Measurements from ENCODE around the gene IGFBP2. TPM values are rescaled to one million over a fixed set of nuclear protein-coding genes. Genes with fewer than 3 reads are reported as not detected.

IGFBP2 gene
- polyA plus RNA-seq, 1 of the 3 experiments (the other 2 are of a cell fraction): 695 TPM

GRCh38 chr2:216688731-216689340 lies 55.6 kb downstream of the IGFBP2 start (continued):
- TF ChIP-seq YY1 (IDR thresholded peaks at IDR 0.05; ENCODE audit: low read depth): no peak

- H3K4me3 ChIP-seq (ENCODE audit: low read depth in 2 of 2, low read length in 1 of 2): no peak overlapping the region; a peak in 1 of 4 replicates
- peaks cover 12 to 35% of the 10 kb centered on the region in 2 experiments; a peak in 3 of 4 replicates for H3K4me1 ChIP-seq (ENCODE audit: control insufficient read depth in 1 of 2, insufficient read depth in 2 of 2, low read depth in 1 of 2, low read length in 1 of 2)
- no peak overlapping the region; a peak in 1 of 4 replicates for H3K27ac ChIP-seq (ENCODE audit: low read depth in 2 of 2, low read length in 1 of 2)
- H3K4me2 ChIP-seq: no peak overlapping the region
- POLR2A ChIA-PET: interaction anchor here (1.1 kb wide), 1 partner anchor 174 kb away, joined by 3 read pairs; no protein-coding TSS in a partner anchor
- no peak overlapping the region for H2AFZ ChIP-seq (ENCODE audit: low read depth)
- peaks cover 8% of the 10 kb centered on the region for H3F3A ChIP-seq (replicated peaks; ENCODE audit: insufficient read depth)
- H3K36me3 ChIP-seq (replicated peaks in 1 of 2; ENCODE audit: control insufficient read depth in 1 of 2, insufficient read depth in 2 of 2, low read length in 1 of 2): peaks cover 3 to 4% of the 10 kb centered on the region in 2 experiments
- H3K79me2 ChIP-seq (ENCODE audit: insufficient read depth): no peaks in the 10 kb centered on the region
- DNase-seq: no peak
- H3K9ac ChIP-seq: no peak overlapping the region
- H3K9me3 ChIP-seq: no peaks in the 10 kb centered on the region
- no peak for TF ChIP-seq TEAD4 (IDR thresholded peaks at IDR 0.05; ENCODE audit: borderline replicate concordance, insufficient read depth)
- TF ChIP-seq, protein P1, sequence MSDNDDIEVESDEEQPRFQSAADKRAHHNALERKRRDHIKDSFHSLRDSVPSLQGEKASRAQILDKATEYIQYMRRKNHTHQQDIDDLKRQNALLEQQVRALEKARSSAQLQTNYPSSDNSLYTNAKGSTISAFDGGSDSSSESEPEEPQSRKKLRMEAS (IDR thresholded peaks at IDR 0.05; ENCODE audit: low read depth): no peak
- no peak for TF ChIP-seq SIN3A (IDR thresholded peaks at IDR 0.05; ENCODE audit: borderline replicate concordance, low read depth, low read length)
- no peak for TF ChIP-seq TCF12 (IDR thresholded peaks at IDR 0.05)
- TF ChIP-seq POLR2AphosphoS5 (IDR thresholded peaks at IDR 0.05; ENCODE audit: low read depth, low read length): no peak
- no peaks in the 10 kb centered on the region for H3K9me2 ChIP-seq
- H3K27me3 ChIP-seq (ENCODE audit: insufficient read depth): no peaks in the 10 kb centered on the region
- 85% methylated on average over 3 of the region's 3 CpGs for WGBS (ENCODE audit: low lambda C conversion rate)
- CTCF ChIA-PET: interaction anchor here (0.9 to 4.1 kb wide), 8 partner anchors 22 to 1024 kb away, joined by 3 to 19 read pairs (median 6); no protein-coding TSS in a partner anchor
- H4K20me1 ChIP-seq (ENCODE audit: insufficient read depth): peaks cover 5% of the 10 kb centered on the region; the same call in 1 of the 2 replicates
Measured at GRCh38 chr2:216689397-216689796, 56.2 kb downstream of the IGFBP2 start.

GRCh38 chr2:216690456-216690852 lies 57.2 kb downstream of the IGFBP2 start:
- H3K4me3 ChIP-seq (ENCODE audit: low read depth in 2 of 2, low read length in 1 of 2): no peak overlapping the region; a peak in 1 of 4 replicates
- H4K20me1 ChIP-seq (ENCODE audit: insufficient read depth): peaks cover 5% of the 10 kb centered on the region; the same call in 1 of the 2 replicates
- no peak for TF ChIP-seq CHD2 (IDR thresholded peaks at IDR 0.05; ENCODE audit: low read length, partially characterized antibody)
- TF ChIP-seq EP300 (IDR thresholded peaks at IDR 0.05; ENCODE audit: borderline replicate concordance in 1 of 2, low read depth in 1 of 2, low read length in 1 of 2): no peak
- no peak for TF ChIP-seq RCOR1 (IDR thresholded peaks at IDR 0.05; ENCODE audit: low read length)
- no peak for TF ChIP-seq RXRA (IDR thresholded peaks at IDR 0.05; ENCODE audit: borderline replicate concordance, low read depth)
- no peak for TF ChIP-seq NFIC (IDR thresholded peaks at IDR 0.05; ENCODE audit: borderline replicate concordance)
- TF ChIP-seq, protein P2, sequence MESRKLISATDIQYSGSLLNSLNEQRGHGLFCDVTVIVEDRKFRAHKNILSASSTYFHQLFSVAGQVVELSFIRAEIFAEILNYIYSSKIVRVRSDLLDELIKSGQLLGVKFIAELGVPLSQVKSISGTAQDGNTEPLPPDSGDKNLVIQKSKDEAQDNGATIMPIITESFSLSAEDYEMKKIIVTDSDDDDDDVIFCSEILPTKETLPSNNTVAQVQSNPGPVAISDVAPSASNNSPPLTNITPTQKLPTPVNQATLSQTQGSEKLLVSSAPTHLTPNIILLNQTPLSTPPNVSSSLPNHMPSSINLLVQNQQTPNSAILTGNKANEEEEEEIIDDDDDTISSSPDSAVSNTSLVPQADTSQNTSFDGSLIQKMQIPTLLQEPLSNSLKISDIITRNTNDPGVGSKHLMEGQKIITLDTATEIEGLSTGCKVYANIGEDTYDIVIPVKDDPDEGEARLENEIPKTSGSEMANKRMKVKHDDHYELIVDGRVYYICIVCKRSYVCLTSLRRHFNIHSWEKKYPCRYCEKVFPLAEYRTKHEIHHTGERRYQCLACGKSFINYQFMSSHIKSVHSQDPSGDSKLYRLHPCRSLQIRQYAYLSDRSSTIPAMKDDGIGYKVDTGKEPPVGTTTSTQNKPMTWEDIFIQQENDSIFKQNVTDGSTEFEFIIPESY (IDR thresholded peaks at IDR 0.05; ENCODE audit: borderline replicate concordance, low read depth): no peak
- no peak for TF ChIP-seq FOXM1 (IDR thresholded peaks at IDR 0.05; ENCODE audit: low read depth)
- TF ChIP-seq, protein P3, sequence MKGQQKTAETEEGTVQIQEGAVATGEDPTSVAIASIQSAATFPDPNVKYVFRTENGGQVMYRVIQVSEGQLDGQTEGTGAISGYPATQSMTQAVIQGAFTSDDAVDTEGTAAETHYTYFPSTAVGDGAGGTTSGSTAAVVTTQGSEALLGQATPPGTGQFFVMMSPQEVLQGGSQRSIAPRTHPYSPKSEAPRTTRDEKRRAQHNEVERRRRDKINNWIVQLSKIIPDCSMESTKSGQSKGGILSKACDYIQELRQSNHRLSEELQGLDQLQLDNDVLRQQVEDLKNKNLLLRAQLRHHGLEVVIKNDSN (IDR thresholded peaks at IDR 0.05; ENCODE audit: borderline replicate concordance, low read depth): no peak
- no peak overlapping the region for H2AFZ ChIP-seq (ENCODE audit: low read depth)
- H3K9me3 ChIP-seq: no peaks in the 10 kb centered on the region
- no peaks in the 10 kb centered on the region for H3K27me3 ChIP-seq (ENCODE audit: insufficient read depth)
- ChIA-PET CTCF (interaction anchor here (0.7 to 2.9 kb wide), 4 partner anchors 11 to 1023 kb away, joined by 5 to 7 read pairs (median 6); no protein-coding TSS in a partner anchor), POLR2A (interaction anchor here (1.1 kb wide), 1 partner anchor 175 kb away, joined by 3 read pairs; no protein-coding TSS in a partner anchor)
- H3K9me2 ChIP-seq: no peaks in the 10 kb centered on the region
- no peak for DNase-seq
- H3F3A ChIP-seq (replicated peaks; ENCODE audit: insufficient read depth): peaks cover 12% of the 10 kb centered on the region
- H3K9ac ChIP-seq: no peak overlapping the region
- peaks cover 0 to 3% of the 10 kb centered on the region in 2 experiments for H3K36me3 ChIP-seq (replicated peaks in 1 of 2; ENCODE audit: control insufficient read depth in 1 of 2, insufficient read depth in 2 of 2, low read length in 1 of 2)
- WGBS (ENCODE audit: low lambda C conversion rate): 79% methylated on average over 6 of the region's 6 CpGs
- peaks cover 23 to 44% of the 10 kb centered on the region in 2 experiments for H3K4me1 ChIP-seq (ENCODE audit: control insufficient read depth in 1 of 2, insufficient read depth in 2 of 2, low read depth in 1 of 2, low read length in 1 of 2)
- no peaks in the 10 kb centered on the region for H3K79me2 ChIP-seq (ENCODE audit: insufficient read depth)
- H3K4me2 ChIP-seq: peak overlapping the region; percentile 43; the same call in 1 of the 2 replicates
- no peak overlapping the region for H3K27ac ChIP-seq (ENCODE audit: low read depth in 2 of 2, low read length in 1 of 2)
